Panc1 (cell line): Measurements from ENCODE around the gene HDAC1. TPM values are rescaled to one million over a fixed set of nuclear protein-coding genes. Genes with fewer than 3 reads are reported as not detected.

Experiments used
- ATAC-seq: fragments of 200-7000 bp; cut with Tn5 transposase; 2 replicates; pipeline ENCODE4 v1.9.1; 2020; ENCODE audit warnings: mild to moderate bottlenecking, moderate library complexity
- BruUV-seq: library from RNA; stranded (reverse); fragments of 400-500 nt; replicated peaks from 2 replicates; lab custom pipeline; 2021; lab: Mats Ljungman, UMichigan
- CTCF ChIA-PET: fragments of 300-600 bp; sonication (Branson Sonifier 250); formaldehyde crosslinking; loops from one replicate; lab custom pipeline; 2022; ENCODE audit warnings: antibody characterized with exemption; lab: Charles Lee
- POLR2A ChIA-PET: fragments of 300-600 bp; sonication (Branson Sonifier 250); formaldehyde crosslinking; loops from one replicate; lab custom pipeline; 2022; ENCODE audit warnings: antibody characterized with exemption; lab: Charles Lee
- DNase-seq: peaks from one replicate; pipeline ENCODE4 v3.0.0-alpha.2; 2010; ENCODE audit warnings: low read depth, low spot score
- H3K27ac ChIP-seq: 2 replicates; pipeline ENCODE4 v1.5.1; 2011; ENCODE audit warnings: mild to moderate bottlenecking, low read length, inconsistent platforms
- H3K27me3 ChIP-seq: fragments of 200-500 bp; sonication (Bioruptor generic); 2 replicates; pipeline ENCODE4 v1.6.0; 2014; ENCODE audit warnings: low read length, inconsistent platforms; ENCODE audit not compliant: control insufficient read depth, insufficient read depth
- H3K36me3 ChIP-seq: fragments of 200-500 bp; sonication (Bioruptor generic); 2 replicates; pipeline ENCODE4 v1.5.1; 2014; ENCODE audit warnings: inconsistent platforms, mild to moderate bottlenecking, low read length, moderate library complexity; ENCODE audit not compliant: control insufficient read depth, insufficient read depth
- H3K4me1 ChIP-seq: 2 replicates; pipeline ENCODE4 v1.5.1; 2011; ENCODE audit warnings: inconsistent platforms, mild to moderate bottlenecking, low read length, moderate library complexity; ENCODE audit not compliant: control insufficient read depth, insufficient read depth
- H3K4me3 ChIP-seq, 2 experiments: 2 replicates each; pipeline ENCODE4 v1.5.1; 2011 to 2012; ENCODE audit warnings: low read depth in 2 of 2, low read length in 2 of 2, mild to moderate bottlenecking in 2 of 2, inconsistent platforms in 1 of 2, moderate library complexity in 1 of 2
- H3K9me3 ChIP-seq: fragments of 200-500 bp; sonication (Bioruptor generic); 2 replicates; pipeline ENCODE4 v1.5.1; 2014; ENCODE audit warnings: low read depth, mild to moderate bottlenecking, inconsistent platforms, low read length, moderate library complexity; ENCODE audit not compliant: control insufficient read depth, insufficient read depth
- CTCF ChIP-seq: fragments of 450-650 bp; IDR thresholded peaks from 2 replicates; pipeline ENCODE4 v1.5.1; 2017; ENCODE audit warnings: mild to moderate bottlenecking
- POLR2AphosphoS5 ChIP-seq: IDR thresholded peaks from 2 replicates; pipeline ENCODE4 v1.6.1; 2012; ENCODE audit warnings: mild to moderate bottlenecking, low read depth, low read length, moderate library complexity
- REST ChIP-seq, 2 experiments: IDR thresholded peaks; 2 replicates each; pipeline ENCODE4 v1.6.1; 2011 to 2012; ENCODE audit warnings: low read depth in 2 of 2, control low read depth in 1 of 2, low read length in 1 of 2, mild to moderate bottlenecking in 1 of 2, moderate library complexity in 1 of 2; ENCODE audit not compliant: insufficient read depth in 1 of 2
- SIN3A ChIP-seq: IDR thresholded peaks from 2 replicates; pipeline ENCODE4 v1.6.1; 2012; ENCODE audit warnings: low read depth, mild to moderate bottlenecking, low read length, moderate library complexity, borderline replicate concordance; ENCODE audit not compliant: insufficient read depth
- TCF7L2 ChIP-seq: IDR thresholded peaks from 2 replicates; pipeline ENCODE4 v1.6.1; 2011; ENCODE audit warnings: mild to moderate bottlenecking, low read depth, low read length, inconsistent platforms
- in situ Hi-C: cut with HindIII; loops from 2 replicates; pipeline ENCODE4 v1.10.0; 2016; ENCODE audit warnings: low sequenced_read_pairs, low pct_unique_long_range_greater_than_20kb
- intact Hi-C: fragments of 100-400 bp; cut with micrococcal nuclease; formaldehyde crosslinking; loops from one replicate; pipeline ENCODE4 v1.10.0; 2022; ENCODE audit not compliant: unreplicated experiment
- total RNA-seq: library from RNA; stranded (reverse); gene quantifications from one replicate; pipeline ENCODE4 v1.2.1, GENCODE V29; 2021; ENCODE audit not compliant: unreplicated experiment

The HDAC1 gene
- total RNA-seq, 1 experiment from 2014 or later, result 256 TPM

- BruUV-seq, result no TSS peak
- intact Hi-C loops (no loop called here), in situ Hi-C loops (no loop called here)
- peaks cover 14% of the 10 kb centered on the region for H3K36me3 ChIP-seq
- H3K4me1 ChIP-seq, result no peaks in the 10 kb centered on the region
- POLR2A ChIA-PET, result no interaction called here
- H3K27me3 ChIP-seq, result no peaks in the 10 kb centered on the region
- CTCF ChIA-PET, result no interaction called here
- no peak for ATAC-seq
- H3K9me3 ChIP-seq, result no peaks in the 10 kb centered on the region
- no peak overlapping the region for H3K27ac ChIP-seq
- TF ChIP-seq REST (IDR thresholded peaks at IDR 0.05; ENCODE audit: insufficient read depth in 1 of 2, low read depth in 2 of 2, low read length in 1 of 2), result no peak
- no peak for TF ChIP-seq CTCF
- TF ChIP-seq TCF7L2, result no peak
- TF ChIP-seq POLR2AphosphoS5, result no peak
- no peak for TF ChIP-seq SIN3A
- DNase-seq, result no peak
- H3K4me3 ChIP-seq, result no peak overlapping the region
These were observed 84.3 kb downstream of the HDAC1 start for GRCh38 chr1:32376199-32376598.

- ChIA-PET POLR2A (no interaction called here), CTCF (no interaction called here)
- no peak for DNase-seq
- no peaks in the 10 kb centered on the region for H3K9me3 ChIP-seq
- no TSS peak for BruUV-seq
- no peak overlapping the region for H3K4me3 ChIP-seq
- no peaks in the 10 kb centered on the region for H3K27me3 ChIP-seq
- TF ChIP-seq POLR2AphosphoS5 (no peak), SIN3A (no peak), CTCF (no peak), REST (IDR thresholded peaks at IDR 0.05; ENCODE audit: insufficient read depth in 1 of 2, low read depth in 2 of 2, low read length in 1 of 2) (no peak), TCF7L2 (no peak)
- intact Hi-C loops, result no loop called here
- H3K36me3 ChIP-seq, result peaks cover 17% of the 10 kb centered on the region
- no peak for ATAC-seq
- in situ Hi-C loops, result no loop called here
- H3K4me1 ChIP-seq, result no peaks in the 10 kb centered on the region
- no peak overlapping the region for H3K27ac ChIP-seq
These were observed 85.8 kb downstream of the HDAC1 start for GRCh38 chr1:32377541-32378220.
